HepG2 (cell line): ENCODE results near the gene SLC38A2. TPM values are rescaled to one million over a fixed set of nuclear protein-coding genes. Genes with fewer than 3 reads are reported as not detected.
A peak's percentile ranks its signal among the peaks of the same experiment; 100 is the strongest.

ENCODE experiments used
- ATAC-seq: fragments of 200-7000 bp; cut with Tn5 transposase; 3 replicates; pipeline ENCODE4 v1.9.1; 2020; ENCODE audit warnings: mild to moderate bottlenecking, moderate library complexity
- BruUV-seq: library from RNA; stranded (reverse); fragments of 400-500 nt; replicated peaks from 2 replicates; lab custom pipeline; 2021; lab: Mats Ljungman, UMichigan
- CTCF ChIA-PET: fragments of 300-600 bp; formaldehyde crosslinking; extraction: SDS; loops from one replicate; lab custom pipeline; 2021; ENCODE audit warnings: low total read pairs, inconsistent platforms, low intra/inter-chr PET ratio; lab: Yijun Ruan, JAX
- POLR2A ChIA-PET: fragments of 350-600 bp; sonication (Branson Sonifier 250); formaldehyde crosslinking; loops from one replicate; lab custom pipeline; 2020; ENCODE audit warnings: antibody characterized with exemption, inconsistent platforms; lab: Yijun Ruan, JAX
- DNase-seq: peaks from one replicate; pipeline ENCODE4 v3.0.0-alpha.2; 2015; ENCODE audit warnings: low spot score
- FAIRE-seq: peaks from 3 replicates; lab custom pipeline; 2011; peaks lifted over from hg19 to GRCh38; lab: Jason Lieb, UNC
- H2AFZ ChIP-seq: one replicate; pipeline ENCODE4 v1.6.1; 2011; ENCODE audit warnings: low read length, inconsistent platforms
- H3K27ac ChIP-seq: fragments of 300-600 bp; 3 replicates; pipeline ENCODE4 v1.8.0; 2011; ENCODE audit warnings: mixed run types, mild to moderate bottlenecking, mixed read lengths, low read length, inconsistent platforms; ENCODE audit not compliant: insufficient read depth; ENCODE audit errors: extremely low read length
- H3K27me3 ChIP-seq, 2 experiments: fragments of 200-600 bp in 1 of 2; 2 replicates in 1 of 2; 3 replicates in 1 of 2; pipeline versions ENCODE4 v1.6.0 to v1.8.0; 2011; ENCODE audit warnings: low read length in 2 of 2, mild to moderate bottlenecking in 2 of 2, moderate library complexity in 2 of 2, inconsistent platforms in 1 of 2; ENCODE audit not compliant: insufficient read depth in 2 of 2, control insufficient read depth in 1 of 2
- H3K36me3 ChIP-seq, 2 experiments: fragments of 200-600 bp in 1 of 2; replicated peaks in 1 of 2; 2 replicates in 1 of 2; 3 replicates in 1 of 2; pipeline versions ENCODE4 v1.5.1 to v1.8.0; 2011; ENCODE audit warnings: low read length in 2 of 2, inconsistent platforms in 1 of 2; ENCODE audit not compliant: insufficient read depth in 2 of 2, control insufficient read depth in 1 of 2
- H3K4me1 ChIP-seq: 2 replicates; pipeline ENCODE4 v1.5.1; 2012; ENCODE audit warnings: low read length, inconsistent platforms; ENCODE audit not compliant: insufficient read depth
- H3K4me2 ChIP-seq: 2 replicates; pipeline ENCODE4 v1.6.0; 2011; ENCODE audit warnings: low read depth, low read length, inconsistent platforms
- H3K4me3 ChIP-seq, 3 experiments: fragments of 200-600 bp in 1 of 3; sonication (generic), shearing (Covaris generic) in 1 of 3; replicated peaks in 1 of 3; 2 replicates each; pipeline ENCODE4 v1.5.1; 2011 to 2016; ENCODE audit warnings: low read length in 3 of 3, inconsistent platforms in 2 of 3, low read depth in 2 of 3, mild to moderate bottlenecking in 2 of 3, control low read depth in 1 of 3, mixed read lengths in 1 of 3; ENCODE audit not compliant: insufficient read depth in 1 of 3
- H3K79me2 ChIP-seq: one replicate; pipeline ENCODE4 v1.6.1; 2011; ENCODE audit warnings: low read length, inconsistent platforms; ENCODE audit not compliant: insufficient read depth
- H3K9ac ChIP-seq: 2 replicates; pipeline ENCODE4 v1.6.0; 2011; ENCODE audit warnings: mild to moderate bottlenecking, low read depth, low read length, inconsistent platforms; ENCODE audit not compliant: insufficient read depth
- H3K9me3 ChIP-seq: 2 replicates; pipeline ENCODE4 v1.5.1; 2012; ENCODE audit warnings: mild to moderate bottlenecking, low read length
- H4K20me1 ChIP-seq: 2 replicates; pipeline ENCODE4 v1.6.0; 2011; ENCODE audit warnings: inconsistent platforms, mild to moderate bottlenecking, low read length, moderate library complexity; ENCODE audit not compliant: insufficient read depth
- ARHGAP35 ChIP-seq: sonication (generic); formaldehyde crosslinking; IDR thresholded peaks from 2 replicates; pipeline ENCODE4 v1.9.0; 2022; ENCODE audit warnings: mild to moderate bottlenecking, inconsistent platforms, moderate library complexity, missing genetic modification reagents, borderline replicate concordance
- HNRNPUL1 ChIP-seq: fragments of 200-400 bp; formaldehyde crosslinking; IDR thresholded peaks from 2 replicates; pipeline ENCODE4 v1.6.1; 2017; ENCODE audit warnings: low read depth, mild to moderate bottlenecking, low read length, moderate library complexity
- IRF2 ChIP-seq: IDR thresholded peaks from 2 replicates; pipeline ENCODE4 v1.6.1; 2018; ENCODE audit warnings: missing genetic modification reagents, missing compliant biosample characterization
- RBM22 ChIP-seq: fragments of 200-400 bp; formaldehyde crosslinking; optimal IDR thresholded peaks from 2 replicates; pipeline ENCODE3; 2017; ENCODE audit warnings: mild to moderate bottlenecking, low read length, moderate library complexity
- SYNCRIP ChIP-seq: fragments of 200-400 bp; formaldehyde crosslinking; IDR thresholded peaks from 2 replicates; pipeline ENCODE4 v1.6.1; 2018; ENCODE audit warnings: mild to moderate bottlenecking, low read depth, low read length; ENCODE audit not compliant: insufficient read depth
- THAP11 ChIP-seq: IDR thresholded peaks from 2 replicates; pipeline ENCODE4 v1.6.1; 2016; ENCODE audit warnings: missing biosample characterization, missing genetic modification reagents
- U2AF1 ChIP-seq: fragments of 200-400 bp; formaldehyde crosslinking; optimal IDR thresholded peaks from 2 replicates; pipeline ENCODE3; 2017; ENCODE audit warnings: mild to moderate bottlenecking, low read depth, low read length
- U2AF2 ChIP-seq: fragments of 200-400 bp; formaldehyde crosslinking; IDR thresholded peaks from 2 replicates; pipeline ENCODE4 v1.6.1; 2017; ENCODE audit warnings: low read depth, mild to moderate bottlenecking, low read length
- ZMYM3 ChIP-seq: sonication (generic); formaldehyde crosslinking; IDR thresholded peaks from 2 replicates; pipeline ENCODE4 v1.5.1; 2020; ENCODE audit warnings: mild to moderate bottlenecking, missing genetic modification reagents
- WGBS: methylation state at CpG from one replicate; pipeline ENCODE4 v1.1.6; 2017; ENCODE audit warnings: low lambda C conversion rate; 5-methylcytosine and 5-hydroxymethylcytosine counted together
- in situ Hi-C: cut with HindIII; loops from 2 replicates; pipeline ENCODE4 v1.10.0; 2017; ENCODE audit warnings: low pct_unique_long_range_greater_than_20kb; ENCODE audit not compliant: extremely low pct_ligation_motif_present
- intact Hi-C: fragments of 100-400 bp; cut with micrococcal nuclease; formaldehyde crosslinking; loops from one replicate; pipeline ENCODE4 v1.10.0; 2022; ENCODE audit not compliant: unreplicated experiment
- polyA plus RNA-seq, 8 experiments: library from polyadenylated mRNA; depleted of rRNA in 3 of 8; stranded (reverse) in 7 of 8; unstranded in 1 of 8; fragments of >200 nt; fragmentation: Illumina TruSeq in 4 of 8; extraction: Trizol in 4 of 8; gene quantifications; 2 replicates each; pipeline versions ENCODE4 v1.2.1 to v1.2.3, GENCODE V29; 2011 to 2016; ENCODE audit warnings: low read depth in 4 of 8, missing spikeins in 1 of 8, mixed read lengths in 1 of 8; ENCODE audit not compliant: insufficient read depth in 1 of 8
- total RNA-seq, 5 experiments: library from RNA; depleted of rRNA; stranded (reverse); fragments of >200 nt; fragmentation: Illumina TruSeq; extraction: Trizol; gene quantifications; 2 replicates each; pipeline ENCODE4 v1.2.3, GENCODE V29; 2016; ENCODE audit warnings: low read depth in 1 of 5
- TF ChIP-seq, protein P1 (sequence below): sonication (generic); formaldehyde crosslinking; IDR thresholded peaks from 2 replicates; pipeline ENCODE4 v1.4.0; 2020; ENCODE audit warnings: missing genetic modification reagents, mild to moderate bottlenecking, borderline replicate concordance
- TF ChIP-seq, protein P2 (sequence below): IDR thresholded peaks from 2 replicates; pipeline ENCODE4 v1.6.1; 2016; ENCODE audit warnings: low read depth, missing genetic modification reagents, missing compliant biosample characterization
- TF ChIP-seq, protein P3 (sequence below): IDR thresholded peaks from 2 replicates; pipeline ENCODE4 v1.6.1; 2016; ENCODE audit warnings: low read depth, control low read depth

SLC38A2 gene
- total and polyA plus RNA-seq, 2 of the 13 experiments (the other 11 are each of a cell fraction or from before 2014, with no cell fraction given): 368 to 880 TPM

GRCh38 chr12:46364777-46365580 is 7.6 kb downstream of the SLC38A2 start:
- in situ Hi-C loops (no loop called here), intact Hi-C loops (loop anchor here (10.0 kb wide), 1 partner anchor 370 kb away; the partner anchor contains the start of gene SCAF11)
- Histone ChIP-seq H4K20me1 (peaks cover 100% of the 10 kb centered on the region), H3K4me2 (peak overlapping the region; percentile 94), H3K4me1 (peaks cover 67% of the 10 kb centered on the region), H3K27ac (peak overlapping the region; percentile 97), H3K9ac (peak overlapping the region; percentile 98; the same call in 1 of the 2 replicates), H2AFZ (no peak overlapping the region), H3K27me3 (no peaks in the 10 kb centered on the region), H3K36me3 (peaks cover 32 to 92% of the 10 kb centered on the region in 2 experiments), H3K9me3 (no peaks in the 10 kb centered on the region), H3K4me3 (peak overlapping the region; percentile 5 to 94 (median 84); a peak in 4 of 6 replicates), H3K79me2 (peaks cover 36% of the 10 kb centered on the region)
- POLR2A ChIA-PET: interaction anchor here (1.0 to 1.5 kb wide), 5 partner anchors 8 to 299 kb away, joined by 3 to 5 read pairs (median 4); partner anchors contain the start of gene SLC38A2
- WGBS: 29% methylated on average over 3 of the region's 3 CpGs
- ATAC-seq: no peak; the same call in 2 of the 3 replicates
- FAIRE-seq: no peak
- no TSS peak for BruUV-seq
- CTCF ChIA-PET: no interaction called here
- peak; percentile 78 for DNase-seq
- TF ChIP-seq HNRNPUL1 (peak; percentile 63; the same call in 1 of the 2 replicates), THAP11 (peak; percentile 16; the same call in 1 of the 2 replicates), ZMYM3 (CRISPR knock-in tag) (no peak), U2AF2 (no peak), SYNCRIP (no peak), ARHGAP35 (CRISPR knock-in tag) (no peak), U2AF1 (peak; percentile 60), RBM22 (peak; percentile 92), IRF2 (CRISPR knock-in tag) (no peak)
- TF ChIP-seq, protein P1, sequence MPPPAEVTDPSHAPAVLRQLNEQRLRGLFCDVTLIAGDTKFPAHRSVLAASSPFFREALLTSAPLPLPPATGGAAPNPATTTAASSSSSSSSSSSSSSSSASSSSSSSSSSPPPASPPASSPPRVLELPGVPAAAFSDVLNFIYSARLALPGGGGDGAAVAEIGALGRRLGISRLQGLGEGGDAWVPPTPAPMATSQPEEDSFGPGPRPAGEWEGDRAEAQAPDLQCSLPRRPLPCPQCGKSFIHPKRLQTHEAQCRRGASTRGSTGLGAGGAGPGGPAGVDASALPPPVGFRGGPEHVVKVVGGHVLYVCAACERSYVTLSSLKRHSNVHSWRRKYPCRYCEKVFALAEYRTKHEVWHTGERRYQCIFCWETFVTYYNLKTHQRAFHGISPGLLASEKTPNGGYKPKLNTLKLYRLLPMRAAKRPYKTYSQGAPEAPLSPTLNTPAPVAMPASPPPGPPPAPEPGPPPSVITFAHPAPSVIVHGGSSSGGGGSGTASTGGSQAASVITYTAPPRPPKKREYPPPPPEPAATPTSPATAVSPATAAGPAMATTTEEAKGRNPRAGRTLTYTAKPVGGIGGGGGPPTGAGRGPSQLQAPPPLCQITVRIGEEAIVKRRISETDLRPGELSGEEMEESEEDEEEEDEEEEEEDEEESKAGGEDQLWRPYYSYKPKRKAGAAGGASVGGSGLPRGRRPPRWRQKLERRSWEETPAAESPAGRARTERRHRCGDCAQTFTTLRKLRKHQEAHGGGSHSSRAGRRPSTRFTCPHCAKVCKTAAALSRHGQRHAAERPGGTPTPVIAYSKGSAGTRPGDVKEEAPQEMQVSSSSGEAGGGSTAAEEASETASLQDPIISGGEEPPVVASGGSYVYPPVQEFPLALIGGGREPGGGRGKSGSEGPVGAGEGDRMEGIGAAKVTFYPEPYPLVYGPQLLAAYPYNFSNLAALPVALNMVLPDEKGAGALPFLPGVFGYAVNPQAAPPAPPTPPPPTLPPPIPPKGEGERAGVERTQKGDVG (CRISPR knock-in tag): no peak
- TF ChIP-seq, protein P2, sequence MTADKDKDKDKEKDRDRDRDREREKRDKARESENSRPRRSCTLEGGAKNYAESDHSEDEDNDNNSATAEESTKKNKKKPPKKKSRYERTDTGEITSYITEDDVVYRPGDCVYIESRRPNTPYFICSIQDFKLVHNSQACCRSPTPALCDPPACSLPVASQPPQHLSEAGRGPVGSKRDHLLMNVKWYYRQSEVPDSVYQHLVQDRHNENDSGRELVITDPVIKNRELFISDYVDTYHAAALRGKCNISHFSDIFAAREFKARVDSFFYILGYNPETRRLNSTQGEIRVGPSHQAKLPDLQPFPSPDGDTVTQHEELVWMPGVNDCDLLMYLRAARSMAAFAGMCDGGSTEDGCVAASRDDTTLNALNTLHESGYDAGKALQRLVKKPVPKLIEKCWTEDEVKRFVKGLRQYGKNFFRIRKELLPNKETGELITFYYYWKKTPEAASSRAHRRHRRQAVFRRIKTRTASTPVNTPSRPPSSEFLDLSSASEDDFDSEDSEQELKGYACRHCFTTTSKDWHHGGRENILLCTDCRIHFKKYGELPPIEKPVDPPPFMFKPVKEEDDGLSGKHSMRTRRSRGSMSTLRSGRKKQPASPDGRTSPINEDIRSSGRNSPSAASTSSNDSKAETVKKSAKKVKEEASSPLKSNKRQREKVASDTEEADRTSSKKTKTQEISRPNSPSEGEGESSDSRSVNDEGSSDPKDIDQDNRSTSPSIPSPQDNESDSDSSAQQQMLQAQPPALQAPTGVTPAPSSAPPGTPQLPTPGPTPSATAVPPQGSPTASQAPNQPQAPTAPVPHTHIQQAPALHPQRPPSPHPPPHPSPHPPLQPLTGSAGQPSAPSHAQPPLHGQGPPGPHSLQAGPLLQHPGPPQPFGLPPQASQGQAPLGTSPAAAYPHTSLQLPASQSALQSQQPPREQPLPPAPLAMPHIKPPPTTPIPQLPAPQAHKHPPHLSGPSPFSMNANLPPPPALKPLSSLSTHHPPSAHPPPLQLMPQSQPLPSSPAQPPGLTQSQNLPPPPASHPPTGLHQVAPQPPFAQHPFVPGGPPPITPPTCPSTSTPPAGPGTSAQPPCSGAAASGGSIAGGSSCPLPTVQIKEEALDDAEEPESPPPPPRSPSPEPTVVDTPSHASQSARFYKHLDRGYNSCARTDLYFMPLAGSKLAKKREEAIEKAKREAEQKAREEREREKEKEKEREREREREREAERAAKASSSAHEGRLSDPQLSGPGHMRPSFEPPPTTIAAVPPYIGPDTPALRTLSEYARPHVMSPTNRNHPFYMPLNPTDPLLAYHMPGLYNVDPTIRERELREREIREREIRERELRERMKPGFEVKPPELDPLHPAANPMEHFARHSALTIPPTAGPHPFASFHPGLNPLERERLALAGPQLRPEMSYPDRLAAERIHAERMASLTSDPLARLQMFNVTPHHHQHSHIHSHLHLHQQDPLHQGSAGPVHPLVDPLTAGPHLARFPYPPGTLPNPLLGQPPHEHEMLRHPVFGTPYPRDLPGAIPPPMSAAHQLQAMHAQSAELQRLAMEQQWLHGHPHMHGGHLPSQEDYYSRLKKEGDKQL (CRISPR knock-in tag): no peak
- TF ChIP-seq, protein P3, sequence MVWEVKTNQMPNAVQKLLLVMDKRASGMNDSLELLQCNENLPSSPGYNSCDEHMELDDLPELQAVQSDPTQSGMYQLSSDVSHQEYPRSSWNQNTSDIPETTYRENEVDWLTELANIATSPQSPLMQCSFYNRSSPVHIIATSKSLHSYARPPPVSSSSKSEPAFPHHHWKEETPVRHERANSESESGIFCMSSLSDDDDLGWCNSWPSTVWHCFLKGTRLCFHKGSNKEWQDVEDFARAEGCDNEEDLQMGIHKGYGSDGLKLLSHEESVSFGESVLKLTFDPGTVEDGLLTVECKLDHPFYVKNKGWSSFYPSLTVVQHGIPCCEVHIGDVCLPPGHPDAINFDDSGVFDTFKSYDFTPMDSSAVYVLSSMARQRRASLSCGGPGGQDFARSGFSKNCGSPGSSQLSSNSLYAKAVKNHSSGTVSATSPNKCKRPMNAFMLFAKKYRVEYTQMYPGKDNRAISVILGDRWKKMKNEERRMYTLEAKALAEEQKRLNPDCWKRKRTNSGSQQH (CRISPR knock-in tag): no peak
